CD4-positive, alpha-beta T cell treated with Interleukin-4 for 1 hour (primary cell): ENCODE measurements around the gene CCNQ.
A peak's percentile ranks its signal among the peaks of the same experiment; 100 is the strongest.

Source experiments
- DNase-seq, 2 donors: peaks; one replicate each; pipeline ENCODE4 v3.0.0-alpha.2; 2020 to 2022

The CCNQ gene

GRCh38 chrX:153571534-153571908 is 27.4 kb downstream of the CCNQ start:
- DNase-seq = no peak

- no peak for DNase-seq
These were observed 29.5 kb downstream of the CCNQ start for GRCh38 chrX:153569475-153569874.

- no peak for DNase-seq
These were observed 30.4 kb downstream of the CCNQ start for GRCh38 chrX:153568451-153569011.

GRCh38 chrX:153565996-153566580 is 32.9 kb downstream of the CCNQ start:
- DNase-seq = no peak

GRCh38 chrX:153564047-153564606 is 34.8 kb downstream of the CCNQ start:
- DNase-seq = no peak

- no peak for DNase-seq
These were observed 36.4 kb downstream of the CCNQ start for GRCh38 chrX:153562546-153562945.

GRCh38 chrX:153561337-153561736 is 37.6 kb downstream of the CCNQ start:
- DNase-seq = no peak

- no peak for DNase-seq
These were observed 38.5 kb downstream of the CCNQ start for GRCh38 chrX:153560466-153560865.

- DNase-seq = no peak
These were observed 38.9 kb downstream of the CCNQ start for GRCh38 chrX:153560000-153560399.

GRCh38 chrX:153557618-153558355 is 41.2 kb downstream of the CCNQ start:
- DNase-seq = no peak

- no peak for DNase-seq
These were observed 42.2 kb downstream of the CCNQ start for GRCh38 chrX:153556767-153557166.

- peak; percentile 63 to 68 for DNase-seq
These were observed 44.3 kb downstream of the CCNQ start for GRCh38 chrX:153554519-153555167.

GRCh38 chrX:153551135-153551534 is 47.8 kb downstream of the CCNQ start:
- no peak for DNase-seq

GRCh38 chrX:153549807-153550206 is 49.1 kb downstream of the CCNQ start:
- no peak for DNase-seq

GRCh38 chrX:153549231-153549630 is 49.7 kb downstream of the CCNQ start:
- no peak for DNase-seq

GRCh38 chrX:153547195-153547594 is 51.7 kb downstream of the CCNQ start:
- no peak for DNase-seq

- no peak for DNase-seq
These were observed 52.6 kb downstream of the CCNQ start for GRCh38 chrX:153546386-153546785.

- no peak for DNase-seq
These were observed 54.2 kb downstream of the CCNQ start for GRCh38 chrX:153544727-153545126.

- DNase-seq = no peak
These were observed 59.0 kb downstream of the CCNQ start for GRCh38 chrX:153539979-153540358.

GRCh38 chrX:153539171-153539978 is 59.6 kb downstream of the CCNQ start:
- peak; percentile 53 to 59 for DNase-seq

- no peak for DNase-seq
These were observed 60.5 kb downstream of the CCNQ start for GRCh38 chrX:153538424-153538823.
